ENCODE measurements around the gene ATXN1L. TPM values are rescaled to one million over a fixed set of nuclear protein-coding genes. Genes with fewer than 3 reads are reported as not detected.
"Not testable (repeated sequence)": the region's sequence is repeated elsewhere in the genome, so short reads cannot be mapped to it uniquely, and the experiment has no call there.

Gene ATXN1L
- total RNA-seq, 1 experiment from 2014 or later: 10.5 TPM

- DNase-seq (ENCODE audit: low read depth, low spot score): peak; percentile 72
- in situ Hi-C loops (cut with HindIII; ENCODE audit: low pct_unique_long_range_greater_than_20kb, low sequenced_read_pairs): no loop called here
These were observed 36.9 kb downstream of the ATXN1L start for GRCh38 chr16:71882505-71883167.

- in situ Hi-C loops (cut with HindIII; ENCODE audit: low pct_unique_long_range_greater_than_20kb, low sequenced_read_pairs): no loop called here
- DNase-seq (ENCODE audit: low read depth, low spot score): peak; percentile 13
These were observed 37.5 kb downstream of the ATXN1L start for GRCh38 chr16:71883168-71883848.

- in situ Hi-C loops (cut with HindIII; ENCODE audit: low pct_unique_long_range_greater_than_20kb, low sequenced_read_pairs): no loop called here
- DNase-seq (ENCODE audit: low read depth, low spot score): peak; percentile 71
These were observed 38.3 kb downstream of the ATXN1L start, which contains the start of gene ZNF821 for GRCh38 chr16:71883849-71884638. Gene ZNF821, minus strand, starts transcription at chr16:71884182. Its CDS starts 4,236 bp downstream, at chr16:71879946.

- DNase-seq (ENCODE audit: low read depth, low spot score): no peak
- in situ Hi-C loops (cut with HindIII; ENCODE audit: low pct_unique_long_range_greater_than_20kb, low sequenced_read_pairs): no loop called here
These were observed 39.5 kb downstream of the ATXN1L start for GRCh38 chr16:71885261-71885650.

- in situ Hi-C loops (cut with HindIII; ENCODE audit: low pct_unique_long_range_greater_than_20kb, low sequenced_read_pairs): no loop called here
These were observed 43.4 kb downstream of the ATXN1L start for GRCh38 chr16:71889147-71889546.

GRCh38 chr16:71893888-71894228 lies 48.1 kb downstream of the ATXN1L start:
- in situ Hi-C loops (cut with HindIII; ENCODE audit: low pct_unique_long_range_greater_than_20kb, low sequenced_read_pairs): no loop called here
- no peak for DNase-seq (ENCODE audit: low read depth, low spot score)

More at GRCh38 chr16:71889147-71889546, 43.4 kb downstream of the ATXN1L start:
- DNase-seq (ENCODE audit: low read depth, low spot score): no peak

- DNase-seq (ENCODE audit: low read depth, low spot score): peak; percentile 54
- in situ Hi-C loops (cut with HindIII; ENCODE audit: low pct_unique_long_range_greater_than_20kb, low sequenced_read_pairs): no loop called here
These were observed 48.6 kb downstream of the ATXN1L start for GRCh38 chr16:71894229-71894920.

- in situ Hi-C loops (cut with HindIII; ENCODE audit: low pct_unique_long_range_greater_than_20kb, low sequenced_read_pairs): no loop called here
These were observed 49.3 kb downstream of the ATXN1L start, which contains the start of gene IST1 for GRCh38 chr16:71894921-71895678. Gene IST1, plus strand, starts transcription at chr16:71895531. Its CDS starts 20,110 bp downstream, at chr16:71915641.

GRCh38 chr16:71895679-71896365 lies 50.0 kb downstream of the ATXN1L start:
- DNase-seq (ENCODE audit: low read depth, low spot score): peak; percentile 27
- in situ Hi-C loops (cut with HindIII; ENCODE audit: low pct_unique_long_range_greater_than_20kb, low sequenced_read_pairs): no loop called here

More at GRCh38 chr16:71894921-71895678, 49.3 kb downstream of the ATXN1L start, which contains the start of gene IST1:
- DNase-seq (ENCODE audit: low read depth, low spot score): peak; percentile 94

- in situ Hi-C loops (cut with HindIII; ENCODE audit: low pct_unique_long_range_greater_than_20kb, low sequenced_read_pairs): no loop called here
- no peak for DNase-seq (ENCODE audit: low read depth, low spot score)
These were observed 51.1 kb downstream of the ATXN1L start for GRCh38 chr16:71896764-71897368.

GRCh38 chr16:71899171-71899570 lies 53.4 kb downstream of the ATXN1L start:
- in situ Hi-C loops (cut with HindIII; ENCODE audit: low pct_unique_long_range_greater_than_20kb, low sequenced_read_pairs): no loop called here
- no peak for DNase-seq (ENCODE audit: low read depth, low spot score)

GRCh38 chr16:71902656-71903365 lies 57.0 kb downstream of the ATXN1L start:
- in situ Hi-C loops (cut with HindIII; ENCODE audit: low pct_unique_long_range_greater_than_20kb, low sequenced_read_pairs): no loop called here
- no peak for DNase-seq (ENCODE audit: low read depth, low spot score)

- in situ Hi-C loops (cut with HindIII; ENCODE audit: low pct_unique_long_range_greater_than_20kb, low sequenced_read_pairs): no loop called here
- no peak for DNase-seq (ENCODE audit: low read depth, low spot score)
These were observed 57.8 kb downstream of the ATXN1L start for GRCh38 chr16:71903608-71904007.

GRCh38 chr16:71904239-71904638 lies 58.5 kb downstream of the ATXN1L start:
- no peak for DNase-seq (ENCODE audit: low read depth, low spot score)
- in situ Hi-C loops (cut with HindIII; ENCODE audit: low pct_unique_long_range_greater_than_20kb, low sequenced_read_pairs): no loop called here

GRCh38 chr16:71905765-71906164 lies 60.0 kb downstream of the ATXN1L start:
- DNase-seq (ENCODE audit: low read depth, low spot score); in situ Hi-C loops (cut with HindIII; ENCODE audit: low pct_unique_long_range_greater_than_20kb, low sequenced_read_pairs): not testable (repeated sequence)
